GM23338 (cell line): ENCODE data around the gene PRKAG1. TPM values are rescaled to one million over a fixed set of nuclear protein-coding genes. Genes with fewer than 3 reads are reported as not detected.

Source experiments
- ATAC-seq: fragments of 200-7000 bp; cut with Tn5 transposase; 3 replicates; pipeline ENCODE4 v1.9.1; 2020
- DNase-seq: peaks from one replicate; pipeline ENCODE4 v3.0.0-alpha.2; 2015; ENCODE audit warnings: low spot score
- H2AFZ ChIP-seq: fragments of 200-600 bp; sonication (generic); 2 replicates; pipeline ENCODE4 v1.8.0; 2016; ENCODE audit warnings: antibody characterized with exemption, mild to moderate bottlenecking, moderate library complexity
- H3F3A ChIP-seq: fragments of 200-600 bp; sonication (generic); replicated peaks from 2 replicates; pipeline ENCODE4 v1.8.0; 2017; ENCODE audit warnings: antibody characterized with exemption, mixed run types, low read depth
- H3K27ac ChIP-seq: fragments of 200-600 bp; sonication (generic); 2 replicates; pipeline ENCODE4 v1.6.1; 2016; ENCODE audit warnings: low read depth
- H3K27me3 ChIP-seq: fragments of 200-600 bp; sonication (generic); 2 replicates; pipeline ENCODE4 v1.8.0; 2016; ENCODE audit warnings: mild to moderate bottlenecking, mixed run types, moderate library complexity; ENCODE audit not compliant: insufficient read depth
- H3K36me3 ChIP-seq: fragments of 200-600 bp; sonication (generic); 2 replicates; pipeline ENCODE4 v1.8.0; 2016; ENCODE audit warnings: mild to moderate bottlenecking; ENCODE audit not compliant: insufficient read depth
- H3K4me1 ChIP-seq: fragments of 200-600 bp; sonication (generic); 2 replicates; pipeline ENCODE4 v1.8.0; 2016; ENCODE audit warnings: mild to moderate bottlenecking, moderate library complexity; ENCODE audit not compliant: insufficient read depth
- H3K4me2 ChIP-seq: fragments of 200-600 bp; sonication (generic); 2 replicates; pipeline ENCODE4 v1.7.1; 2017; ENCODE audit warnings: mixed run types
- H3K4me3 ChIP-seq: fragments of 200-600 bp; sonication (generic); 2 replicates; pipeline ENCODE4 v1.6.1; 2016; ENCODE audit warnings: mixed run types
- H3K79me2 ChIP-seq: fragments of 200-600 bp; sonication (generic); replicated peaks from 2 replicates; pipeline ENCODE4 v1.8.0; 2017; ENCODE audit warnings: mild to moderate bottlenecking; ENCODE audit not compliant: insufficient read depth
- H3K9me2 ChIP-seq: fragments of 200-600 bp; sonication (generic); 2 replicates; pipeline ENCODE4 v1.8.0; 2017; ENCODE audit not compliant: insufficient read depth
- H4K20me1 ChIP-seq: fragments of 200-600 bp; sonication (generic); replicated peaks from 2 replicates; pipeline ENCODE4 v1.8.0; 2017; ENCODE audit warnings: mild to moderate bottlenecking; ENCODE audit not compliant: insufficient read depth
- H3K27ac Mint-ChIP-seq: 2 replicates; pipeline ENCODE4 v1.8.0; 2020; ENCODE audit warnings: inconsistent platforms, mild to moderate bottlenecking, moderate library complexity, mixed read lengths
- H3K27me3 Mint-ChIP-seq: 3 replicates; pipeline ENCODE4 v1.8.0; 2022; ENCODE audit warnings: low read depth, mild to moderate bottlenecking, moderate library complexity, mixed read lengths, inconsistent platforms; ENCODE audit not compliant: insufficient read depth, poor library complexity
- H3K36me3 Mint-ChIP-seq: 3 replicates; pipeline ENCODE4 v1.8.0; 2021; ENCODE audit warnings: low read depth, mild to moderate bottlenecking, inconsistent platforms, moderate library complexity, mixed read lengths
- H3K4me1 Mint-ChIP-seq: 3 replicates; pipeline ENCODE4 v1.8.0; 2020; ENCODE audit warnings: mild to moderate bottlenecking, inconsistent platforms, mixed read lengths
- H3K4me3 Mint-ChIP-seq: 3 replicates; pipeline ENCODE4 v1.8.0; 2021; ENCODE audit warnings: moderate library complexity, mild to moderate bottlenecking, inconsistent platforms, mixed read lengths
- H3K9me3 Mint-ChIP-seq: 3 replicates; pipeline ENCODE4 v1.8.0; 2020; ENCODE audit warnings: moderate library complexity, mild to moderate bottlenecking, inconsistent platforms, mixed read lengths
- CTCF ChIP-seq, 2 experiments: fragments of 200-600 bp in 1 of 2; sonication (generic) in 1 of 2; conservative IDR thresholded peaks; 2 replicates each; pipeline versions ENCODE4 v1.5.1 to v1.6.1; 2016 to 2017; ENCODE audit warnings: antibody characterized with exemption in 2 of 2, low read depth in 2 of 2, mild to moderate bottlenecking in 2 of 2, moderate library complexity in 1 of 2
- JUNB ChIP-seq: IDR thresholded peaks from one replicate; pipeline ENCODE4 v1.6.1; 2016; ENCODE audit warnings: antibody characterized with exemption; ENCODE audit not compliant: unreplicated experiment
- NANOG ChIP-seq: IDR thresholded peaks from 2 replicates; pipeline ENCODE4 v1.6.1; 2016; ENCODE audit warnings: antibody characterized with exemption, borderline replicate concordance
- STAT1 ChIP-seq: IDR thresholded peaks from one replicate; pipeline ENCODE4 v1.6.1; 2016; ENCODE audit warnings: antibody characterized with exemption; ENCODE audit not compliant: unreplicated experiment
- ZNF114 ChIP-seq: fragments of 250-450 bp; sonication (Bioruptor Pico); IDR thresholded peaks from 2 replicates; pipeline ENCODE4 v1.5.0; 2020; ENCODE audit warnings: mild to moderate bottlenecking, moderate library complexity
- ZNF331 ChIP-seq: fragments of 250-450 bp; sonication (Bioruptor Pico); IDR thresholded peaks from 2 replicates; pipeline ENCODE4 v1.5.0; 2020; ENCODE audit warnings: low read depth, mild to moderate bottlenecking, moderate library complexity
- ZNF462 ChIP-seq: fragments of 250-450 bp; sonication (Bioruptor Pico); IDR thresholded peaks from 2 replicates; pipeline ENCODE4 v1.5.0; 2020; ENCODE audit warnings: mild to moderate bottlenecking, moderate library complexity
- polyA plus RNA-seq: library from polyadenylated mRNA; unstranded; fragments of >200 nt; fragmentation: Nextera tagmentation; extraction: Ambion mirVana; gene quantifications from 2 replicates; pipeline ENCODE4 v1.2.1, GENCODE V29; 2016
- total RNA-seq: library from RNA; depleted of rRNA; stranded (reverse); fragments of >200 nt; shearing (Covaris generic); gene quantifications from 2 replicates; pipeline ENCODE4 v1.2.3, GENCODE V29; 2014

Gene PRKAG1
- total and polyA plus RNA-seq, 2 experiments from 2014 or later: 19.9 to 35.4 TPM

- TF ChIP-seq CTCF (conservative IDR thresholded peaks at IDR 0.05; ENCODE audit: low read depth in 2 of 2): no peak
- TF ChIP-seq JUNB: no peak
- no peak for TF ChIP-seq ZNF331 (CRISPR knock-in tag)
- TF ChIP-seq ZNF114: no peak
These were observed 52.2 kb downstream of the PRKAG1 start (continued) for GRCh38 chr12:48966177-48966895.

GRCh38 chr12:48965298-48965838 lies 53.2 kb downstream of the PRKAG1 start:
- Histone ChIP-seq H3K27me3 (peaks cover 49% of the 10 kb centered on the region), H3F3A (peaks cover 25% of the 10 kb centered on the region), H2AFZ (no peak overlapping the region), H3K4me2 (peak overlapping the region; percentile 14), H3K27ac (peak overlapping the region; percentile 1; the same call in 1 of the 2 replicates), H4K20me1 (no peaks in the 10 kb centered on the region), H3K9me2 (no peaks in the 10 kb centered on the region), H3K36me3 (no peaks in the 10 kb centered on the region), H3K4me1 (peaks cover 45% of the 10 kb centered on the region), H3K4me3 (peak overlapping the region; percentile 1; the same call in 1 of the 2 replicates), H3K79me2 (no peaks in the 10 kb centered on the region)
- 0 out of 3 replicates have a peak overlapping the region, but pooled peaks have one; percentile 33 for H3K4me3 Mint-ChIP-seq
- TF ChIP-seq CTCF (conservative IDR thresholded peaks at IDR 0.05; ENCODE audit: low read depth in 2 of 2): peak; percentile 56 to 66
- TF ChIP-seq ZNF462: peak; percentile 55
- no peak for TF ChIP-seq NANOG
- TF ChIP-seq STAT1: no peak
- no peaks in the 10 kb centered on the region for H3K36me3 Mint-ChIP-seq
- ATAC-seq (peak; percentile 74), DNase-seq (peak; percentile 88)
- H3K27me3 Mint-ChIP-seq: peaks cover 41% of the 10 kb centered on the region
- H3K9me3 Mint-ChIP-seq: no peaks in the 10 kb centered on the region
- H3K4me1 Mint-ChIP-seq: peaks cover 50% of the 10 kb centered on the region
- 0 out of 2 replicates have a peak overlapping the region, but pooled peaks have one; percentile 94 for H3K27ac Mint-ChIP-seq
